WTC11 (cell line): Measurements from ENCODE around the gene ACOXL.

Source experiments
- CTCF ChIP-seq: fragments of 200-600 bp; IDR thresholded peaks from 2 replicates; pipeline ENCODE4 v1.8.0; 2022; ENCODE audit warnings: antibody characterized with exemption
- MAX ChIP-seq: sonication (generic); formaldehyde crosslinking; IDR thresholded peaks from 2 replicates; pipeline ENCODE4 v1.8.0; 2022; ENCODE audit warnings: mild to moderate bottlenecking, missing genetic modification reagents
- MLX ChIP-seq: sonication (generic); formaldehyde crosslinking; IDR thresholded peaks from 2 replicates; pipeline ENCODE4 v1.8.1; 2023; ENCODE audit warnings: mild to moderate bottlenecking, missing genetic modification reagents, moderate library complexity
- ZNF121 ChIP-seq: sonication (generic); formaldehyde crosslinking; IDR thresholded peaks from 2 replicates; pipeline ENCODE4 v1.8.0; 2023; ENCODE audit warnings: missing genetic modification reagents

GRCh38 chr2:111041398-111042202 lies 309.2 kb downstream of the ACOXL start:
- TF ChIP-seq CTCF = no peak
- no peak for TF ChIP-seq ZNF121 (CRISPR knock-in tag)
- TF ChIP-seq MLX = no peak
- TF ChIP-seq MAX = no peak
